NCI-H2171 (cell line): ENCODE results near the gene C5AR2.
"Not testable (repeated sequence)": the region's sequence is repeated elsewhere in the genome, so short reads cannot be mapped to it uniquely, and the experiment has no call there.

ENCODE experiments used
- DNase-seq: peaks from one replicate; lab custom pipeline; 2025; lab: John Stamatoyannopoulos, UW

Gene C5AR2

DNA sequence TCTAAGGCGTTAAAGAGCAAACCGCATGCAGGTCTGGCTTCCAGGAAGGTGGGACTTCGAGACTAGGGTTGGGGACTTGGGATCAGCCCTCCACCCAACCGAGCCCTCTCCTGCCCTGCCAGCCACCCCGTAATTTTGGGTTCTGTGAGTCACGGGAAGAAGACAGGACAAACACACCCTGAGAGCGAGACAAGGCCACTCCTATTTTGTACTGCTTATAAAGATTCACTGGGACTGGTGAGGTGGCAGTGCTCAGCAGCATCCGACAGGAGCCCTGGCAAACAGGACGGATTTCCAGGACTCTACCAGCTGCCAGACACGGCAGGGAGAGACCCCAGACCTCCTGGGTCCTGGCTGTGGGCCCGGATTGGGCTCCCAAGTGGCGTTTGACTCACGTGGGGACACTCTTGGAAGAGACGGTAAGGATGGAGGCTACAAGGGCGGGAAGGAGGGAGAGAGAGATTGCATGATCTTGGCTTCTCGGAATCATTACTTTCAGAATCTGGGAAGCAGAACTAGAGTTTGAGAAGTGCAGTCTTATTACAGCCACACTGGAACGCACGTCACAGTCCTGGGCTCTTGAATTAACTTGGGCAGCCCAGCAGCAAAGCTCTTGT, at the start of gene C5AR2:
C5AR2 (plus strand) TSS at position 245 of the 617 bp plus-strand sequence. CDS start 8,625 bp downstream, outside the sequence.
- no peak for DNase-seq

DNA sequence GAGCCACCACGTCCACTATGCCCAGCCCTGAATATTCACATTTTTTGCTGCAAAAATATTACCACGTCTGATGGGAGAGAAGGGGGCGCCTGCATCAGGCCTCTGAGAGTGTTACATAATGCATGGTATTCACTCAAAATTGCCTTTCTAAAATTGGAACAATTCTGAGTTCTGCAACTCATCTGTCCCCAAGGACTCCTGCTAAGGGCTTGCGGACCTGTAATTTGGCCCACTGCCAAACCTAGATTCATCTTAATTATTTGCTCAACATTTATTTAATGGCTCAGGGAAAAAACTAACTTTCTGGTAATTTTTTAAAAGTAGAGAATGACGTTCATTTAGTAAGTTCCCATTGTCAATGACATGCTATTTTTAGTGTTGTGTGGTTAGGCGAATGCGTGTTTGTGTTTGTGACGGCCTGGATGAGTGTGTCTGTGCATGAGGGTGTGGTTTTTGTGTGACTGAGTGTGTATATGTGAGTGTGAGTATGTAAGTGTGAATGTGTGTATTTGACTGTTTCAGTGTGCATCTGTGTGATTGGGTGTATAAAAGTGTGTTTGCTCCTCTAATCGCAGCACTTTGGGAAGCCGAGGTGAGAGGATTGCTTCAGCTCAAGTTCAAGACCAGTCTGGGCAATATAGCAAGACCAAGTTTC, 48.4 kb upstream of the C5AR2 start:
- DNase-seq = no peak

DNA sequence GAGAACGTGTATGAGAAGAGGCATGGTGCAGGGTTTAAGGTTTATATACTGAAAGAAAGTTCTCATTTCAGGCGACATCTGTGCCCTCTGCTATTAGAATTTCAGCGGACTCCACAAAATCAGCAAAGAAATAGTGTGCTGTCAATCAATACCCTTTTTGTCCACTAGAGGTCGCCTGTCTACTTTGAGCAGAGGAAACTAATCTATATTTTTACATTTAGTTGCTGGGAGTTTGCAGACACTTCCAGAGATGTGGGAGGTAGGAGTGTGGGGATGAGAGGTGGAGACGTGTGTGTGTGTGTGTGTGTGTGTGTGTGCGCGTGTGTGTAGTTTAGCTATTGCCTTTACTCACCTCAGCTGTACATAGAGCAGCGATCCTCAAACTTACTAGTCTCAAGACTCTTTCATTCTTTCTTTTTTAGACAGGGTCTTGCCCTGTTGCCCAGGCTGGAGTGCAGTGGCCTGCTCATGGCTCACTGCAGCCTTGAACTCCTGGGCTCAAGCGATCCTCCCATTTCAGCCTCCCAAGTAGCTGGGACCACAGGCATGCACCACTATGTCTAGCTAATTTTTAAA, 47.6 kb upstream of the C5AR2 start:
- DNase-seq = peak; percentile 20

DNA sequence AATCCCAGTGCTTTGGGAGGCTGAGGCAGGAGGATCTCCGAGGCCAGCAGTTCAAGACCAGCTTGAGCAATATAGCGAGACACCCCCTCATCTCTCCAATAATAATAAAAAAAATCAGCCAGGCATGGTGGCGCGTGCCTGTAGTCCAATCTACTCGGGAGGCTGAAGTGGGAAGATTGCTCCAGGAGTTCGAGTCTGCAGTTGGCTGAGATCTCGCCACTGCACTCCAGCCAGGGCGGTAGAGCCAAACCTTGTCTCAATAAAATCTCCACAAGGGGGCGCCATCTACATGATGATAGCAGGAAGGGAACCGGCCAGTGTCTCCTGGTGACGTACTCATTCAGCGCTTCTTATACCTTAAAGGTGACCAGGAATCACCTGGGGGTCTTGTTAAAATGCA, 35.9 kb upstream of the C5AR2 start:
- DNase-seq = peak; percentile 87

DNA sequence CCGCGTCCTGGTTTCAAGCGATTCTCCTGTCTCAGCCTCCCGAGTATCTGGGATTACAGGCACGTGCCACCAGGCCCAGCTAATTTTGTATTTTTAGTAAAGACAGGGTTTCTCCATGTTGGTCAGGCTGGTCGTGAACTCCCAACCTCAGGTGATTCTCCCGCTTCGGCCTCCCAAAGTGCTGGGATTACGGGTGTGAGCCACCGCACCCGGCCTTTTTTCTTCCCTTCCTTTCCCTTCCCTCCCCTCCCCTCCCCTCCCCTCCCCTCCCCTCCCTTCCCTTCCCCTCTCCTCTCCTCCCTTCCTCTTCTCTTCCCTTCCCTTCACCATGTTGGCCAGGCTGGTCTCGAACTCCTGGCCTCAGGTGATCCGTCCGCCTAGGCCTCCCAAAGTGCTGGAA, 31.1 kb upstream of the C5AR2 start:
- not testable (repeated sequence) for DNase-seq

DNA sequence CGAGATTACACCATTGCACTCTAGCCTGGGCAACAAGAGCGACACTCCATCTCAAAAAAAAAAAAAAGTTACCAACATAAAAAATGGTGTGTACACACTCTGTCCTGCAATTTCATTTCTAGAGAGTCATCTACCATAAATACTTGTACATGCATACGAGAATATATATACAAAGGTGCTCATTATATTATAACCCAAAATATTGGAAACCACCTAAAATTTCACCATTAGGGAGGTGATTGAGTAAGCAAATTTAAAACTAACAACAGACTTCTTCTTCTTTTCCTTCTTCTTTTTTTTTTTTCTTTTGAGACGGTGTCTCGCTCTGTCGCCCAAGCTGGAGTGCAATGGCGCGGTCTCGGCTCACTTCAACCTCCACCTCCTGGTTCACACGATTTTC, 29.7 kb upstream of the C5AR2 start:
- no peak for DNase-seq

DNA sequence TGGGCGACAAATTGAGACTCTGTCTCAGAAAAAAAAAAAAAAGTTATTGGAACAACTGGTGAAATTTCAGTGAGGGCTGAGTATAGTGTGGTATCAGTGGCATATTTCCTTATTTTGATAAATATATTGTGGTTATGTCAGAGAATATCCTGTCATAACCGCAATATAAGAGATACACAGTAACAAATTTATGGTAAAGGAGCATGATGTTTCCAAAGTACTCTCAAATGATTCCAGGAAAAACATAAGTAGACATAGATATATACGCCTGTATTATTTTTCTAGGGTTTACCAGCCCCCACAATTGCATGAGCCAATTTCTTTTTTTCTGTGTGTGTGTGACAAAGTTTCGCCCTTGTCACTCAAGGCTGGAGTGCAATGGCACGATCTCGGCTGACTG, 28.0 kb upstream of the C5AR2 start:
- no peak for DNase-seq

DNA sequence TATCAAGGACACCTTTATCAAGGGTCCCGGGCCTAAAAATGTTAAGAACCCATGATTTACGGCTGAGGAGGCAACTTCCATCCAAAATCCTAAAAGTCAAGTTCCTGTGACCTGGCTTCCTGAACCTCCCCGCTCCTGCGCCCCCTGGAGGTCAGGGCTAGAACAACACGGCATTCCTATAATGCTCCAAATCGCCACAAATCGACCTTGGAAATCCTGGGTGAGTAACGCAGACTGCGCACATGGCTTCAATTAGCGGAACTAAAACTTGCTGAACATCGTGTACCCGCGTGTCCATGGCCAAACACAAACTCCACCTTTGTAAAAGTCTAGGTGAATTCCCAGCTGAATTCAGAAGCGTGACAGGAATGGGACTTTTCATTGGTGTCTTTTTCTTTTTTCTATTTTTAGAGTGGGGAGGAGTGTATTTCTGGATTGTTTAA, 26.6 kb upstream of the C5AR2 start:
- peak; percentile 59 for DNase-seq

DNA sequence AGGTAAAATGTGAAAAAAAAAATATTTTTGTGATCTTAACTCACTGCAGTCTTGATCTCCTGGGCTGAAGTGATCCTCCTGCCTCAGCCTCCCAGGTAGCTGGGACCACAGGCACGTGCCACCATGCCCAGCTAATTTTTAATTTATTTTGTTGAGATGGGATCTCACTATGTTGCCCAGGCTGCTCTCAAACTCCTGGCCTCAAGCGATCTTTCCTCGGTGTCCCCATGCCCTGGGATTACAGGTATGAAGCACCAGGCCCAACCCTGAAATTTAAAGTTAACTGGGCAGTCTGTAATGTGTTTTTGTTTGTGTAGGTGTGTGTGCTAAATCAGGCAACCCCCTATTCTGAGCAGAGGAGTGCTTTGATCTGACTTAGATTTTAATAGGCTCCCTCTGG, 25.7 kb upstream of the C5AR2 start:
- no peak for DNase-seq

DNA sequence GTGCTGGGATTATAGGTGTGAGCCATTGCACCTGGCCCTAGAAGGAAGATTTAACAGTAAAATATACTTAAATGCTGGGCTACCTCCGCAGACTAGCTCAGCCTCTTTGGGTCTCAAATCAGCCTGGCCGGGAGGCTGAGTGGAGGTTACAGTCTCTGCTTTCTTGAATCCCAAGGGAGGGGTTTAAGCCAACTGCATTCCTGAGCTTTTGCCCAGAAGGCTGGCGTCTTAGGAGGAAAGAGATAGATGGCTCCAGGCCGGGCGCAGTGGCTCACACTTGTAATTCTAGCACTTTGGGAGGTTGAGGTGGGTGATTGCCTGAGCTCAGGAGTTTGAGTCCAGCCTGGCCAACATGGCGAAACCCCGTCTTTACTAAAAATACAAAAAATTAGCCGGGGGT, 22.9 kb upstream of the C5AR2 start:
- DNase-seq = no peak

DNA sequence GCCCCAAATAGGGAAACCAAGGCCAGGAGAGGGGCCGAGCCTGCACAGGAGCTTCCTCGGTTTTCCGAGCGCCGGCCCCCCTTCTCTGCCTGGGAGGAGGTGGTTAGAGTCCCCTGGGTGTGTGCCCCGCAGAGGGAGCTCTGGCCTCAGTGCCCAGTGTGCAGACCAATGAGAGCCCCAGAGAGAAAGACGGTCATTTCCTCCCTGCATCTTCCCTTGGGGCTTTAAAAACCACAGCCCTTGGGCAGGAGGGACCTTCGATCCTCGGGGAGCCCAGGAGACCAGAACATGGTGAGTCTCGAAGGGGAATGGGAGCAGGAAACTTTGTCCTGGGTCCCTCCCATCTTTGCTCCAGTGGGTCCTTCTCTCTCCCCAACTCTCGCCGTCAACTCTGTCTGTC, 22.4 kb upstream of the C5AR2 start, which contains the start of gene C5AR1:
C5AR1 (plus strand) TSS at position 254 of the 400 bp plus-strand sequence; CDS start at position 289, 35 bp downstream.
- DNase-seq = no peak

DNA sequence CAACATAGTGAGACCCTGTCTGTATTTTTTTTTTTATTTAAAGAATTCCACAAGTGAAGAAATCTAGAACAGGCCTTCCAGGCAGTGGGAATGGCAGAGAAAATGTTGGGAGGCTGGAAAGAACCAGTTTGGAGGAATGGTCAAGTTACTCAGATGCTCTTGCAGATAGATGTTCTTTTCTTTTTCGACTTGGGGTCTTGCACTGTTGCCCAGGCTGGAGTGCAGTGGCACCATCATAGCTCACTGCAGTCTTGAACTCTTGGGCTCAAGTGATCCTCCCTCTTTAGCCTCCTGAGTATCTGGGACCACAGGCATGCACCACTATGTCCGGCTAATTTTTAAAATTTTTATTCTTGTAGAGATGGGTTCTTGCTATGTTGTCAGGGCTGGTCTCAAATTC, 21.7 kb upstream of the C5AR2 start:
- DNase-seq = no peak

DNA sequence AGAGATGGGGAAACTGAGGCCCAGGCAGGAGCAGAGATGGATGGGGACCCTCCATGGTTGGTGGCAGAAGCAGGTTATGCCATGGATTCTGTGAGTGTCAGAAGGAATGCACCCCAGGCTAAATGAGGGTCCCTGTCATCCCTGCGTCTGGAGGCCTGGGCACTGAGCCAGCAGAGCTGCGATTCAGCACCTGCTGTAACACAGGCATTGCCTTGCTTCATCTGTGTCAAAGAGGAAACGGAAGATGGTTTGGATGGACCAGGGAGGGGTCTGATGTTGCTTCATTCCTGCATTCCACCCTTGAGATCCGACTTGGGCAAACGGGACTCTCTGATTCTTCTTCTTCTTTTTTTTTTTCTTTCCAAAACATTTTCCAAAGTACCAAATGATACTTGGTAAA, 21.2 kb upstream of the C5AR2 start:
- DNase-seq = peak; percentile 75

DNA sequence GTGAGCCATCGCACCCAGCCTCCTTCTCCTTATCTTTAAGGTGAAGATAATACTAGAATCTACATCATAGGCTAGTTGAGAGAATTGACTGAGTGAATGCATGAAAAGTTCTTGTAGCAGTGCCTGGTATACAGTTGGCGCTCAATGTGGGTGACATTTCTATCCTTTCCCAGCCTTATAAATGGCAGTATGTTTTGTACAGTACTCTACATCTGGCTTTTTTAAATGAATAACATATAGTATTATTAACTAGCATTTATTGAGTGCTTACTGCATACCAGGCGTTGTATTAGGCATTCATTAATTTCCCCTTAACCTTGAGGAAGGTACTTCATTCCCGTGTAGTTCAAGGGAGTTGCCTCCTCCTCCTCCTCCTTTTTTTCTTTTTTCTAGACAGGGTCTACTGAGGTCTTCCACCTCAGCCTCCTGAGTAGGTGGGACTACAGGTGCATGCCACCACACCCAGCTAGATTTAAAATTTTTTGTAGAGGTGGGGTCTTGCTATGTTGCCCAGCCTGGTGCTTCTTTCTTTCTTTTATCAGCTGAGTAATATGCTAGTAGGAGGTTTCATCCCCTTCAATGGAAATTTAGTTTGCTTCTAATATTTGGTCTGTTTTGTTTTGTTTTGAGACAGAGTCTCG, 19.5 kb upstream of the C5AR2 start:
- no peak for DNase-seq

DNA sequence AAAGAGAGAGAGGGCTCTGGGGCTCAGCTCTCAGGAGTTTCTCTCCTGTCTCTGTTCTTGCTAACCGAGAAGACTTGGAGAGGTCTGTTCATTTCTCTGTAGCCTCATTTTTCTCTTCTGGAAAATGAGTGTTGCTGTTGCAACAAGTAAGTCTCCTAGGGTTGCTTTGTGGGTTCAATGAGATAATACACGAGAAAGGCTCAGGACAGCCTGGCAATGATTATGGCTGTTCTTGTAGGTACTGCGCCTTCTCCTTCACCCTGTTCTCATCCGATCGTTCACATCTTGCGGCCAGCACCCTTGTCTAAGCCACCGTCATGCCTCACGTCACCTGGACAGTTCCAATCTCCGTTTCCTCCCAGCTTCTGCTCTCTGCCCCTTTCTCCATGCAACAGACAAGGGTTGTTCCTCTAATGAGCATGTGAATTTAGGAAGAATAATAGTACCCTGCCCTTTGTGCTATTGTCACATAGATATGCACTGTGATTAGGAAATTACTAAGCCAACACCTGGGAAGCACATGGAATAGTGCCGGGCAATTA, 18.1 kb upstream of the C5AR2 start:
- no peak for DNase-seq

DNA sequence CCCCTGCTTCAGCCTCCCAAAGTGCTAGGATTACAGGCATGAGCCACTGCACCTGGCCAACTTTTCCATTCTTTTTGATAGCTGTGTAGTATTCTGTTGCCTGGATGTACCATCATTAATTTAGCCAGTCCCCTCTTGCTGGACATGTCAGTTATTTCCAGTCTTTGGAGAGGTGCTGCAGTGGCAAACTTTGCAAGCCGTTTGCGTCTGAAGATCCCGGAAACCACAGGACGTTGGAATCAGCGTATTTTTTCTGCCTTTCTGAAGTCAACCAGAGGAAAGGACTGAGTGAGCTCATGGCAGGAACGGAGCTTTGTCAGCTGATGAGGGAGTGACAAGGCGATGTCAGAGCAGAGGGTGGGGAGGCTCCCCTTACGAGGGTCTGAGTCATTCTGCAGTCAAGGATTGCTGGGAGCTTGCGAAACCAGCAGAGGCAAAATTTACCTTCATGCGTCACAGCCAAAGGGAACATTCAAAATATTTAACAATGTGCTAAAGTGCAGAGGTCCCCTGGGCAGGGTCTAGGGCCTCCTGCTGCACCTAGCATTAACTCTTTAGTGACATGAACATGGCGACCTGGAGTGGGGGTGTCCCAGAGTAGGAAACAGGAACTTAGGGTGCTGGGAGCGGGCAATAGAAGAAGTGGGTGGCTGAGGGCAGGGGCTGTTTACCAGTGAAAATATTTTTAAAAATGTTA, 16.7 kb upstream of the C5AR2 start:
- DNase-seq = no peak

DNA sequence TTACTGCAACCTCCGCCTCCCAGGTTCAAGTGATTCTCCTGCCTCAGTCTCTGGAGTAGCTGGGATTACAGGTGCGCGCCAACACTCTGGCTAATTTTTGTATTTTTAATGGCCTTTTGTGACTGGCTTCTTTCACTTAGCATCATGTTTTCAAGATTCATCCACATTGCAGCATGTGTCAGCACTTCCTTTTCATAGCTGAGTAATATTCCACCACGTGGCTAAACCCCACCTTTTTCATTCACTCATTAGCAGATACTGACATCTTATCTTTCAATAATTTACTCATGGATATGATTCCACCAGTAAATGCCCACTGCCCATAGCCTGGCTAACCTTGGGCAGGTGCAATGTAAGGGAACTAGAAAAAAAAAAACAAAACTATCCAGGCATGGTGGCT, 15.5 kb upstream of the C5AR2 start:
- no peak for DNase-seq

DNA sequence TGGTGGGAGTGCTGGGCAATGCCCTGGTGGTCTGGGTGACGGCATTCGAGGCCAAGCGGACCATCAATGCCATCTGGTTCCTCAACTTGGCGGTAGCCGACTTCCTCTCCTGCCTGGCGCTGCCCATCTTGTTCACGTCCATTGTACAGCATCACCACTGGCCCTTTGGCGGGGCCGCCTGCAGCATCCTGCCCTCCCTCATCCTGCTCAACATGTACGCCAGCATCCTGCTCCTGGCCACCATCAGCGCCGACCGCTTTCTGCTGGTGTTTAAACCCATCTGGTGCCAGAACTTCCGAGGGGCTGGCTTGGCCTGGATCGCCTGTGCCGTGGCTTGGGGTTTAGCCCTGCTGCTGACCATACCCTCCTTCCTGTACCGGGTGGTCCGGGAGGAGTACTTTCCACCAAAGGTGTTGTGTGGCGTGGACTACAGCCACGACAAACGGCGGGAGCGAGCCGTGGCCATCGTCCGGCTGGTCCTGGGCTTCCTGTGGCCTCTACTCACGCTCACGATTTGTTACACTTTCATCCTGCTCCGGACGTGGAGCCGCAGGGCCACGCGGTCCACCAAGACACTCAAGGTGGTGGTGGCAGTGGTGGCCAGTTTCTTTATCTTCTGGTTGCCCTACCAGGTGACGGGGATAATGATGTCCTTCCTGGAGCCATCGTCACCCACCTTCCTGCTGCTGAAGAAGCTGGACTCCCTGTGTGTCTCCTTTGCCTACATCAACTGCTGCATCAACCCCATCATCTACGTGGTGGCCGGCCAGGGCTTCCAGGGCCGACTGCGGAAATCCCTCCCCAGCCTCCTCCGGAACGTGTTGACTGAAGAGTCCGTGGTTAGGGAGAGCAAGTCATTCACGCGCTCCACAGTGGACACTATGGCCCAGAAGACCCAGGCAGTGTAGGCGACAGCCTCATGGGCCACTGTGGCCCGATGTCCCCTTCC, 11.8 kb upstream of the C5AR2 start:
- no peak for DNase-seq

DNA sequence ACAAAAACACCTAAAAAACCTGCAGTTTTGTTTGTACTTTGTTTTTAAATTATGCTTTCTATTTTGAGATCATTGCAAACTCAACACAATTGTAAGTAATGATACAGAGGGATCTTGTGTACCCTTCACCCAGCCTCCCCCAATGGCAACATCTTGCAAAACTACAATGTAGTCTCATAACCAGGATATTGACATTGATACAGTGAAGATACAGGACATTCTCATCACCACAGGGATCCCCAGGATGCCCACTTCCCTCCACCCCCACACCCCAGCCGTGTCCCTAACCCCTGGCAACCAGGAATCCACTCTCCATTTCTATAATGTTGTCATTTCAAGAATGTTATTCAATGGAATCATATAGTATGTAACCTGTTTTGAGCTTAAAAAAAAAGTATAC, 10.3 kb upstream of the C5AR2 start:
- DNase-seq = no peak

DNA sequence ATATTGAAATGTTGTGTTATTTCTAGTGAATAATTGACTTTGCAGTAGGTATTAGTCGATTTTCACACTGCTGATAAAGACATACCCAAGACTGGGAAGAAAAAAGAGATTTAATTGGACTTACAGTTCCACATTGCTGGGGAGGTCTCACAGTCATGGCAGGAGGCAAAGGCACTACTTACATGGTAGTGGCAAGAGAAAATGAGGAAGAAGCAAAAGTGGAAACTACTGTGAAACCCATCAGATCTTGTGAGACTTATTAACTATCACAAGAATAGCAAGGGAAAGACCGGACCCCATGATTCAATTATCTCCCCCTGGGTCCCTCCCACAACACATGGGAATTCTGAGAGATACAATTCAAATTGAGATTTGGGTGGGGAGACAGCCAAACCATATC, 9.9 kb upstream of the C5AR2 start:
- DNase-seq = no peak

DNA sequence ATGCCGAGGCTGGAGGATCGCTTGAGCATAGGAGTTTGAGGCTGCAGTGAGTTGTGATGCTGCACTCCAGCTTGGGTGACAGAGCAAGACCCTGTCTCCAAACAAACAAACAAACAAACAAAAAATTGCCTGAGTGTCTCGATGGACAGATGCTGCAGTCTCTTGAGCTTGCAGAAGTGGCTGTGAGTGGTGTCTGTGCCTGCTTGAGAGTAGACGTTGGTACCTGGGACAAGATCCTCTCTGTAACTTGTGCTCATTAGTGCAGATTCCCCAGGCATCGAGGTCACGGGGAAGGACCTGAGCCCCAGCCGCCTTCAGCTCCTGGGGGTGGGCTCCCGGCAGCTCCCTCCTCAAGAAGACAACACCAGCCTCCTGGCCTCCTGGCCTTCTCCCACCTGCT, 8.6 kb upstream of the C5AR2 start:
- no peak for DNase-seq
